Neutrophil (primary cell): ENCODE results near the gene GPRASP3.
A peak's percentile ranks its signal among the peaks of the same experiment; 100 is the strongest.
"Not testable (repeated sequence)": the region's sequence is repeated elsewhere in the genome, so short reads cannot be mapped to it uniquely, and the experiment has no call there.

Experiments
- H3K27ac ChIP-seq: fragments of 200-600 bp; sonication (generic); 2 replicates; pipeline ENCODE4 v1.5.1; 2016; ENCODE audit warnings: mild to moderate bottlenecking, moderate library complexity
- H3K27me3 ChIP-seq: fragments of 200-600 bp; sonication (generic); 2 replicates; pipeline ENCODE4 v1.6.0; 2016; ENCODE audit warnings: mild to moderate bottlenecking
- H3K36me3 ChIP-seq: fragments of 200-600 bp; sonication (generic); 2 replicates; pipeline ENCODE4 v1.5.1; 2017
- H3K4me1 ChIP-seq, 2 experiments: fragments of 200-600 bp in 1 of 2; sonication (generic) in 1 of 2; 1 replicate in 1 of 2; 2 replicates in 1 of 2; pipeline versions ENCODE4 v1.5.1 to v1.6.1; 2013 to 2016; ENCODE audit warnings: low read depth in 1 of 2, low read length in 1 of 2, mild to moderate bottlenecking in 1 of 2, moderate library complexity in 1 of 2; ENCODE audit not compliant: control insufficient read depth in 1 of 2, insufficient read depth in 1 of 2
- H3K4me3 ChIP-seq, 2 experiments: fragments of 200-600 bp in 1 of 2; sonication (generic) in 1 of 2; 1 replicate in 1 of 2; 2 replicates in 1 of 2; pipeline ENCODE4 v1.5.1; 2013 to 2016; ENCODE audit warnings: low read depth in 1 of 2, low read length in 1 of 2, mild to moderate bottlenecking in 1 of 2, moderate library complexity in 1 of 2
- H3K9me3 ChIP-seq: fragments of 200-600 bp; sonication (generic); 2 replicates; pipeline ENCODE4 v1.5.1; 2016
- CTCF ChIP-seq: fragments of 200-600 bp; sonication (generic); IDR thresholded peaks from 2 replicates; pipeline ENCODE4 v1.5.1; 2016; ENCODE audit warnings: antibody characterized with exemption

The GPRASP3 gene

GRCh38 chrX:102720237-102721168 lies at the start of gene GPRASP3:
Gene GPRASP3 (plus strand): TSS chrX:102720743. CDS start chrX:102748996, 28,253 bp downstream.
- no peaks in the 10 kb centered on the region for H3K9me3 ChIP-seq
- no peaks in the 10 kb centered on the region for H3K27me3 ChIP-seq
- peak within 1 kb of the TSS; percentile 57 to 58 for H3K4me3 ChIP-seq
- peaks cover 8 to 13% of the 10 kb centered on the region in 2 experiments for H3K4me1 ChIP-seq
- H3K36me3 ChIP-seq, result no peaks in the 10 kb centered on the region
- no peak for TF ChIP-seq CTCF
- H3K27ac ChIP-seq, result no peak within 1 kb of the TSS

- H3K9me3 ChIP-seq, result no peaks in the 10 kb centered on the region
- H3K36me3 ChIP-seq, result no peaks in the 10 kb centered on the region
- TF ChIP-seq CTCF, result no peak
- H3K27ac ChIP-seq, result no peak overlapping the region
- peaks cover 5 to 8% of the 10 kb centered on the region in 2 experiments for H3K4me1 ChIP-seq
- H3K4me3 ChIP-seq, result no peak overlapping the region
- H3K27me3 ChIP-seq, result no peaks in the 10 kb centered on the region
These were observed 47.7 kb upstream of the GPRASP3 start for GRCh38 chrX:102672856-102673255.

GRCh38 chrX:102677479-102677878 lies 43.1 kb upstream of the GPRASP3 start:
- not testable (repeated sequence) for H3K4me3 ChIP-seq, H3K9me3 ChIP-seq, H3K4me1 ChIP-seq, H3K27ac ChIP-seq, H3K36me3 ChIP-seq, H3K27me3 ChIP-seq

- no peak for TF ChIP-seq CTCF
- Histone ChIP-seq H3K27me3 (no peaks in the 10 kb centered on the region), H3K4me1 (no peaks in the 10 kb centered on the region), H3K4me3 (no peak overlapping the region), H3K9me3 (no peaks in the 10 kb centered on the region), H3K27ac (no peak overlapping the region), H3K36me3 (no peaks in the 10 kb centered on the region)
These were observed 35.6 kb upstream of the GPRASP3 start for GRCh38 chrX:102684772-102685520.

- TF ChIP-seq CTCF, result no peak
- H3K27ac ChIP-seq, result no peak overlapping the region
- H3K27me3 ChIP-seq, result no peaks in the 10 kb centered on the region
- H3K9me3 ChIP-seq, result no peaks in the 10 kb centered on the region
- no peaks in the 10 kb centered on the region for H3K4me1 ChIP-seq
- no peaks in the 10 kb centered on the region for H3K36me3 ChIP-seq
- H3K4me3 ChIP-seq, result no peak overlapping the region
These were observed 25.8 kb upstream of the GPRASP3 start for GRCh38 chrX:102694749-102695148.

- H3K27me3 ChIP-seq, result no peaks in the 10 kb centered on the region
- no peaks in the 10 kb centered on the region for H3K4me1 ChIP-seq
- no peak for TF ChIP-seq CTCF
- no peak overlapping the region for H3K4me3 ChIP-seq
- no peaks in the 10 kb centered on the region for H3K36me3 ChIP-seq
- H3K27ac ChIP-seq, result no peak overlapping the region
- no peaks in the 10 kb centered on the region for H3K9me3 ChIP-seq
These were observed 24.2 kb upstream of the GPRASP3 start for GRCh38 chrX:102696306-102696705.
